ENCODE results near the gene CDK11A.
A peak's percentile ranks its signal among the peaks of the same experiment; 100 is the strongest.
"Not testable (repeated sequence)": the region's sequence is repeated elsewhere in the genome, so short reads cannot be mapped to it uniquely, and the experiment has no call there.

Gene CDK11A

GRCh38 chr1:1754051-1754815, 30.1 kb upstream of the CDK11A start:
- DNase-seq (ENCODE audit: low spot score) = no peak

- DNase-seq (ENCODE audit: low spot score) = no peak
These were observed 29.4 kb upstream of the CDK11A start for GRCh38 chr1:1753607-1754005.

GRCh38 chr1:1752636-1753606, 28.8 kb upstream of the CDK11A start:
- DNase-seq (ENCODE audit: low spot score) = no peak

GRCh38 chr1:1752190-1752589, 28.0 kb upstream of the CDK11A start:
- no peak for DNase-seq (ENCODE audit: low spot score)

GRCh38 chr1:1749941-1750340, 25.8 kb upstream of the CDK11A start:
- not testable (repeated sequence) for DNase-seq (ENCODE audit: low spot score)

GRCh38 chr1:1748686-1749321, 24.6 kb upstream of the CDK11A start:
- no peak for DNase-seq (ENCODE audit: low spot score)

GRCh38 chr1:1746566-1746909, 22.4 kb upstream of the CDK11A start:
- DNase-seq (ENCODE audit: low spot score) = not testable (repeated sequence)

- not testable (repeated sequence) for DNase-seq (ENCODE audit: low spot score)
These were observed 21.8 kb upstream of the CDK11A start for GRCh38 chr1:1745651-1746565.

GRCh38 chr1:1742529-1742928, 18.4 kb upstream of the CDK11A start:
- DNase-seq (ENCODE audit: low spot score) = not testable (repeated sequence)

- DNase-seq (ENCODE audit: low spot score) = peak; percentile 73
These were observed 16.9 kb upstream of the CDK11A start for GRCh38 chr1:1741013-1741412.

GRCh38 chr1:1738799-1739337, 14.7 kb upstream of the CDK11A start:
- not testable (repeated sequence) for DNase-seq (ENCODE audit: low spot score)

GRCh38 chr1:1737675-1738590, 13.8 kb upstream of the CDK11A start:
- not testable (repeated sequence) for DNase-seq (ENCODE audit: low spot score)

GRCh38 chr1:1732381-1732780, 8.2 kb upstream of the CDK11A start:
- DNase-seq (ENCODE audit: low spot score) = no peak

GRCh38 chr1:1730870-1731269, 6.7 kb upstream of the CDK11A start:
- DNase-seq (ENCODE audit: low spot score) = no peak

- DNase-seq (ENCODE audit: low spot score) = not testable (repeated sequence)
These were observed 6.1 kb upstream of the CDK11A start for GRCh38 chr1:1730230-1730629.

- not testable (repeated sequence) for DNase-seq (ENCODE audit: low spot score)
These were observed 5.1 kb upstream of the CDK11A start for GRCh38 chr1:1729116-1729816.

- DNase-seq (ENCODE audit: low spot score) = not testable (repeated sequence)
These were observed 4.3 kb upstream of the CDK11A start for GRCh38 chr1:1728308-1729005.

- not testable (repeated sequence) for DNase-seq (ENCODE audit: low spot score)
These were observed 3.0 kb upstream of the CDK11A start for GRCh38 chr1:1727131-1727651.

Measured in COLO829 (cell line).